Bone marrow (tissue), 2 donors: ENCODE data around the gene RNF113B.

Experiments used
- DNase-seq, 2 donors: peaks; one replicate each; lab custom pipeline; 2025; lab: John Stamatoyannopoulos, UW

Gene RNF113B

DNA sequence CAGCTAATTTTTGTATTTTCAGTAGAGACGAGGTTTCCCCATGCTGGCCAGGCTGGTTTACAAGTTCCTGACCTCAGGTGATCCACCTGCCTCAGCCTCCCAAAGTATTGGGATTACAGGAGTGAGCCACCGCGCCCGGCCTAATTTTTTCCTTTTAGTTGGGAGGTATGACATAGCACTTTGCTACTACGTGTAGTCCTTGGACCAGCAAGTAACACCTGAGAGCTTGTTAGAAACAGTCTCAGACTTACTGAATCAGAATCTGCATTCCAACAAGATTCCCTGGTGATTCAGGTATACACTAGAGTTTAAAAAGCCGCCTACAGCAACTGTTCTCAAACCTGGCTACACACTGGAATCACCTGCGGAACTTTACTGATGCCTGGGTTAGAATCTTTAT is 36.0 kb downstream of the RNF113B start:
- no peak for DNase-seq

DNA sequence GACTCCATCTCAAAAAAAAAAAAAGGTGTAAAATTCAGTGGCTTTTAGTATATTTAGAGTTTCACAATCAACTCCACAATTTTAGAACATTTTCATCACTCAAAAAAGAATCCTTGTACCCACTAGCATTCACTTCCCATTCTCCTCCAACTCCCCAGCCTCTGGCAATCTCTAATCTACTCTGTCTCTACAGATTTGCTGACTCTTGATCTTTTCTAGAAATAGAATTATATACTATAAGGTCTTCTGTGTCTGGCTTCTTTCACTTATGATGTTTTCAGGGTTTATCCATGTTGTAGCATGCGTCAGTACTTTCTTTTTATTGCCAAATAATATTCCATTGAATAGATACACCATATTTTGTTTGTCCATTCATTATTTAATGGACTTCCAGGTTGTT is 42.2 kb downstream of the RNF113B start:
- DNase-seq = no peak

DNA sequence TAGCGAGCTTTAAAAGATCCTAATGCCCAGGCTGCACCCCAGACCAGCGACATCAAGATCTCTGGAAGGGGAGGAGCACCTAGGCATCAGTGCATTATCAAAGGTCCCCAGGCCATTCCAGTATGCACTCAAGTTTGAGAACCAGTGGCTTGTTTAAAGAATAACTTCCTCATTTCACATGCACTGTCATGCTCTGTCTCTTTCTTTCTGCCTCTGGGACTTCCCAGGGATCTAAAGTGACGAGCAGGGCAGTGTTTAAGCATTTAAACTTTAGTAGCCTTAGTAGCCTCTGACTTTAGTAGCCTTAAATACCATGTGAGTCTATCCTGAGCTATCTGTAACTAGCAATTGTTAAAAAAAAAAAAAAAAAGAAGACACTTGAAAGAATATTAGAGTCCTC is 43.1 kb downstream of the RNF113B start:
- DNase-seq = no peak

DNA sequence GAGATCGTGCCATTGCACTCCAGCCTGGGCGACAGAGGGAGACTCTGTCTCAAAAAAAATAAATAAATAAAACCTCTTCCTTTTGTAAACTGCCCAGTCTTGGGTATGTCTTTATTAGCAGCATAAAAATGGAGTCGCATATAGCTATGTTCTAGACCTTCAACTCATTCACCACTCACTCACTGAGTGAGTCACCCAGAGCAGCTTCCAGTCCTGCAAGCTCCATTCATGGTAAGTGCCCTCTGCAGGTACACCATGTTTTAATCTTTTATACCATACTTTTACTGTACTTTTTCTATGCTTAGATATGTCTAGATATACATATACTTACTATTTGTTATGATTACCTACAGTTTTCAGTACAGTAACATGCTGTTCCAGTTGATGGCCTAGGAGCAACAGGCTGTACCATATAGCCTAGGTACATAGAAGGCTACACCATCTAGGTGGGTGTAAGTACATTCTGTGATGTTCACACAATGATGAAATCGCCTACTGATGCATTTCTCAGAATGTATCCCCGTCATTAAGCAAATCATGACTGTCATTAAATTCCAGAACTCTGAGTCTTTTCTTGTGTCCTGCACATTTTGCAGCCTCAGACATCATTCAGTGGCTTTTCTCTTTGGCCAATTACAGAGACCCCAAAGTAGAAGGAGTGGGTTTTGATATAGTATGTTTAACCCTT is 47.9 kb downstream of the RNF113B start:
- no peak for DNase-seq
